Esophagus squamous epithelium (tissue), 5 donors: ENCODE measurements around the gene KCTD21. TPM values are rescaled to one million over a fixed set of nuclear protein-coding genes. Genes with fewer than 3 reads are reported as not detected.

Experiments used
- DNase-seq: peaks from one replicate; lab custom pipeline; 2025; lab: John Stamatoyannopoulos, UW
- H3K27ac ChIP-seq, 4 donors: fragments of 200-600 bp; sonication (generic); one replicate each; pipeline ENCODE4 v1.5.1; 2016 to 2019; ENCODE audit warnings: mild to moderate bottlenecking in 1 of 4
- H3K27me3 ChIP-seq, 4 donors: fragments of 200-600 bp; sonication (generic); 1 replicate in 3 of 4; 2 replicates in 1 of 4; pipeline versions ENCODE4 v1.5.1 to v1.6.0; 2017 to 2021; ENCODE audit warnings: antibody characterized with exemption in 1 of 4
- H3K36me3 ChIP-seq, 3 donors: fragments of 200-600 bp; sonication (generic); one replicate each; pipeline ENCODE4 v1.5.1; 2016 to 2019
- H3K4me1 ChIP-seq, 3 donors: fragments of 200-600 bp; sonication (generic); one replicate each; pipeline ENCODE4 v1.5.1; 2017 to 2019
- H3K4me3 ChIP-seq, 4 donors: fragments of 200-600 bp; sonication (generic); 1 replicate in 3 of 4; 2 replicates in 1 of 4; pipeline ENCODE4 v1.5.1; 2016 to 2019; ENCODE audit warnings: mild to moderate bottlenecking in 2 of 4, moderate library complexity in 1 of 4
- H3K9me3 ChIP-seq, 3 donors: fragments of 200-600 bp; sonication (generic); one replicate each; pipeline ENCODE4 v1.5.1; 2016 to 2019
- POLR2A ChIP-seq, 4 donors: fragments of 450-650 bp; IDR thresholded peaks; one replicate each; pipeline ENCODE4 v1.6.1; 2017; ENCODE audit warnings: antibody characterized with exemption in 4 of 4, mild to moderate bottlenecking in 4 of 4, moderate library complexity in 3 of 4
- WGBS, 2 donors: methylation state at CpG; one replicate each; pipeline ENCODE4 v1.1.5; 2018; 5-methylcytosine and 5-hydroxymethylcytosine counted together
- intact Hi-C: fragments of 100-400 bp; cut with DNase I; formaldehyde crosslinking; loops from one replicate; pipeline ENCODE4 v1.15.0; 2022
- total RNA-seq, 4 donors: library from RNA; depleted of rRNA; stranded (reverse); fragments of >200 nt; gene quantifications; one replicate each; pipeline ENCODE4 v1.1.0, GENCODE V29; 2016
- TF ChIP-seq, protein P1 (sequence below), 6 experiments: fragments of 450-650 bp in 4 of 6; fragments of 200-600 bp in 2 of 6; sonication (generic) in 2 of 6; IDR thresholded peaks; one replicate each; pipeline ENCODE4 v1.5.1; 2016 to 2019; ENCODE audit warnings: antibody characterized with exemption in 6 of 6, mild to moderate bottlenecking in 4 of 6, moderate library complexity in 4 of 6
- donor health status: DM: yes; HTN: yes; CAD: no.

The KCTD21 gene
- total RNA-seq, 4 donors from 2014 or later: 9.7 to 16.0 (median 11.3) TPM

DNA sequence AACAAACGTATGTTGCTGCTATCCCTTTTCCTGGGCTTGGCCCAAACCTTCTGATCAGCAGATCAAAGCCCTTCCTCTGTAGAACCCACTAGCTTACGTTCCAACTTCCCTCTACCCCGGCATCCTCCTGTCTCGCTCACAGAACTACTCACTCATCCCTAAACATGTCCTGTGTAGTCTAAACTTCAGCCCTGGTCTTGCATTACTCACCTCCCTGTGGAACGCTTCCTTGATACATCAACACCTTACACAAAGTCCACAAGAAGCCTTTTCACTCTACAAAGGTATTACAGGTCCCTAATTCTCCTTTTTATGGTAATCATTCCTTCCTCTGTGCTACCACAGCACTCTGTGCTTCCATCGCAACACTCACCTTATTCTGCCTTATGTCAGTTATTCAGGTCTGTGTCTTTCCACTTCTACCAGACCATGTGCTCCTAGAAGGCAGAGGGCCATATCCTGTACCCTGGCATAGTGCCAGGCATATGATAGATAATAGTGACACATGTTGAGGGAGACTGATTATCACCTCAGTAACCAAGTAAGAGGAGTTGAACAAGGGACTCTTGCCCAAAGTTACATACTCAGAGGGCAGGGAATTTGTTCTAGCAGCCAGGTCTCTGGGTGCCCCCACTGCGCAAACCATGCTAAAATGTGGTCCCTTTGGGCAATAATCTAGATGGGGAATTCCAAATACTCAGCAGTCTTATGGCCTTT lies 41.9 kb upstream of the KCTD21 start:
- 67 to 74% methylated on average over 7 of the region's 7 CpGs for WGBS, 2 donors
- Histone ChIP-seq H3K4me1 (peaks cover 0 to 33% (median 4%) of the 10 kb centered on the region in 3 donors), H3K27me3 (no peaks in the 10 kb centered on the region), H3K27ac (peak overlapping the region in 1 of 4 donors; percentile 10), H3K9me3 (no peaks in the 10 kb centered on the region), H3K36me3 (peaks cover 0 to 15% (median 0%) of the 10 kb centered on the region in 3 donors), H3K4me3 (no peak overlapping the region)
- intact Hi-C loops: no loop called here
- no peak for TF ChIP-seq POLR2A (IDR thresholded peaks at IDR 0.05)
- TF ChIP-seq, protein P1, sequence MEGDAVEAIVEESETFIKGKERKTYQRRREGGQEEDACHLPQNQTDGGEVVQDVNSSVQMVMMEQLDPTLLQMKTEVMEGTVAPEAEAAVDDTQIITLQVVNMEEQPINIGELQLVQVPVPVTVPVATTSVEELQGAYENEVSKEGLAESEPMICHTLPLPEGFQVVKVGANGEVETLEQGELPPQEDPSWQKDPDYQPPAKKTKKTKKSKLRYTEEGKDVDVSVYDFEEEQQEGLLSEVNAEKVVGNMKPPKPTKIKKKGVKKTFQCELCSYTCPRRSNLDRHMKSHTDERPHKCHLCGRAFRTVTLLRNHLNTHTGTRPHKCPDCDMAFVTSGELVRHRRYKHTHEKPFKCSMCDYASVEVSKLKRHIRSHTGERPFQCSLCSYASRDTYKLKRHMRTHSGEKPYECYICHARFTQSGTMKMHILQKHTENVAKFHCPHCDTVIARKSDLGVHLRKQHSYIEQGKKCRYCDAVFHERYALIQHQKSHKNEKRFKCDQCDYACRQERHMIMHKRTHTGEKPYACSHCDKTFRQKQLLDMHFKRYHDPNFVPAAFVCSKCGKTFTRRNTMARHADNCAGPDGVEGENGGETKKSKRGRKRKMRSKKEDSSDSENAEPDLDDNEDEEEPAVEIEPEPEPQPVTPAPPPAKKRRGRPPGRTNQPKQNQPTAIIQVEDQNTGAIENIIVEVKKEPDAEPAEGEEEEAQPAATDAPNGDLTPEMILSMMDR (IDR thresholded peaks at IDR 0.05): no peak
- no peak for DNase-seq

DNA sequence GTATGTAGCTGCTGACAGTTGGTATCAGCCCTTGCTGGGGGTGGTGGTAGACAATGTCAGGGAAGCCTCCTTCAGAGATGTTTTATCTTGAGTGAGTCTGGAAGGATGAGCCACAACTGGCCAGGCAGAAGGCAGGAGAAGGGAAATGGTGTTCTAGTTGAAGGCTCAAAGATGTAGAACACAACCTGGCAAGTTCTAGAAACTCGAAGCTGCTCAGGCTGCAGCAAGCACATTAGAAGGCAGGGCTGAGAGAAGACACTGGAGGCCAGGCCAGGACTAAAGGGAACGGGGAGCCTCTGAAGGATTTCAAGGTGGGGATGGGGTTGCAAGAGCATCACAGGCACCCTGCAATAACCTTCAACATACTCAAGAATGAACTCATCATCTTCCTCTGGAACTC lies 40.7 kb upstream of the KCTD21 start:
- DNase-seq: no peak
- WGBS, 2 donors: 88 to 91% methylated on average over 2 of the region's 2 CpGs
- intact Hi-C loops: loop anchor here (10.0 kb wide), 2 partner anchors 186 to 336 kb away; partner anchors contain the start of gene GAB2

DNA sequence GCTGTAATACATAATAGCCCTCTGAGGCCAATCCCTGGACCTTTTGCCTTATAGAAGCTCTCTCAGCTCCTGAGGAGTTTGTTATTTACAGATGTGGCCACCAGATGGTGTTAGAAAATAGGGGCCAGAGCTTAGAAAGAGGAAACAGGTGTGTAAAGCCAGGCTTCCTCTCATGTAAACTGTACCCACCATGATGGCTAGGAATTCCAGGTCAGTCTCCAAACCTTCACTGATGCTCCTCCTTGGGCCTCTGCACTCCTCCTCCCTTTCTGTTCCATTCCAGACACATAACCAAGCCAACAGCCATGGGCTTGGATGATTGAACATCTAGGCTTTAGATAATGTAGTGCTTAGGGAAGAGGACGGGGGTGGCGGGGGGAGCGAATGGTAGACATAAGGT lies 40.0 kb upstream of the KCTD21 start:
- H3K9me3 ChIP-seq: no peaks in the 10 kb centered on the region
- 97 to 100% methylated on average over 3 of the region's 3 CpGs for WGBS, 2 donors
- DNase-seq: no peak
- H3K27ac ChIP-seq: no peak overlapping the region
- H3K27me3 ChIP-seq: no peaks in the 10 kb centered on the region
- intact Hi-C loops: loop anchor here (10.0 kb wide), 2 partner anchors 186 to 336 kb away; partner anchors contain the start of gene GAB2
- H3K36me3 ChIP-seq: peaks cover 0 to 34% (median 0%) of the 10 kb centered on the region in 3 donors
- H3K4me1 ChIP-seq: peaks cover 0 to 33% (median 4%) of the 10 kb centered on the region in 3 donors
- no peak overlapping the region for H3K4me3 ChIP-seq
- no peak for TF ChIP-seq POLR2A (IDR thresholded peaks at IDR 0.05)
- TF ChIP-seq, protein P1 (IDR thresholded peaks at IDR 0.05): peak; percentile 17 to 62 (median 52)

More for the DNA sequence above, 40.7 kb upstream of the KCTD21 start:
- Histone ChIP-seq H3K27ac (no peak overlapping the region), H3K9me3 (no peaks in the 10 kb centered on the region), H3K4me3 (no peak overlapping the region), H3K4me1 (peaks cover 0 to 33% (median 4%) of the 10 kb centered on the region in 3 donors), H3K27me3 (no peaks in the 10 kb centered on the region), H3K36me3 (peaks cover 0 to 27% (median 0%) of the 10 kb centered on the region in 3 donors)
- no peak for TF ChIP-seq POLR2A (IDR thresholded peaks at IDR 0.05)
- TF ChIP-seq, protein P1 (IDR thresholded peaks at IDR 0.05): no peak

DNA sequence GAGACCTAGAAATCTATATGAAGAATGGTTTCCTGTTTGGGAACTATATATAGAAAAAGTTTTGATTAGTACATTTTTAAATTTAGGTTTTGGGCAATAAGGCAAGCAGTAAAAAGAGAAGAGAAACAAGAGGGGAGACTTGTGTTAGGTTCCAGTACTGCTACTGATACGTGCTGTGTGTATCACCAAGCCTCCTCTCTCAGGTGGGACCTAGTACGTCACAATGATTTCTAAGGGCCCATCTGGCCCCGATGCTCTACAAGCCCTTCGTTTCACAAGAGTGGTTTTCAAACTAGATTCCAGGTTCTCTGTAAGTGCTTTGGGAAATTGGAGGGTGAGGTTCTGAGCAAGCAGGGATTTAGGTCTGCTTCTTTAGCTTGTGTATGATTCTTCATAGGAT lies 39.5 kb upstream of the KCTD21 start:
- H3K4me1 ChIP-seq: peaks cover 0 to 29% (median under 1%) of the 10 kb centered on the region in 3 donors
- H3K9me3 ChIP-seq: no peaks in the 10 kb centered on the region
- H3K27me3 ChIP-seq: no peaks in the 10 kb centered on the region
- H3K4me3 ChIP-seq: no peak overlapping the region
- 86 to 91% methylated on average over 4 of the region's 4 CpGs for WGBS, 2 donors
- DNase-seq: no peak
- no peak overlapping the region for H3K27ac ChIP-seq
- TF ChIP-seq POLR2A (IDR thresholded peaks at IDR 0.05): no peak
- TF ChIP-seq, protein P1 (IDR thresholded peaks at IDR 0.05): no peak
- peaks cover 0 to 39% (median 0%) of the 10 kb centered on the region in 3 donors for H3K36me3 ChIP-seq
- intact Hi-C loops: loop anchor here (10.0 kb wide), 2 partner anchors 187 to 337 kb away; partner anchors contain the start of gene GAB2
